ENCODE results near the gene TAS2R31.

Gene TAS2R31

DNA sequence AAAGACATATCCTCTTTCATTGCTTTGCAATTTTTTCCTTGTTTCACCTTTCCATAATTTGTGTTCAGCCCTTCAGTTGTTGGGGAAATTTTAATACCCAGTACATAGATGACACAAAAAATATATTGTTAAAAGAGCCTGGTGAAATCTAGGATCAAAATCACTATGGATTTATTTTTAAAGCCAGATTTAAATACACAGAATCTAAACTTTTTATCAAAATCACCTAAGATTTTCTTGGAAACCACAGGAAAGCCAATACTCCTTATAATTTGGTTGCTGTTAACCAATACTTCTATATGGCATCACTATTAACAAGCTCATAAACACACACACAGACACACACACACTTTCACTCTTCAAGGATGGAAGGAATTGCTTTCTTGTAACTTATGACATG lies 33.0 kb downstream of the TAS2R31 start, which contains the start of gene TAS2R20:
TSS of gene TAS2R20 (minus strand) at position 101 of the 400 bp plus-strand sequence. CDS start 429 bp downstream, outside the sequence.
- no peak for ATAC-seq

DNA sequence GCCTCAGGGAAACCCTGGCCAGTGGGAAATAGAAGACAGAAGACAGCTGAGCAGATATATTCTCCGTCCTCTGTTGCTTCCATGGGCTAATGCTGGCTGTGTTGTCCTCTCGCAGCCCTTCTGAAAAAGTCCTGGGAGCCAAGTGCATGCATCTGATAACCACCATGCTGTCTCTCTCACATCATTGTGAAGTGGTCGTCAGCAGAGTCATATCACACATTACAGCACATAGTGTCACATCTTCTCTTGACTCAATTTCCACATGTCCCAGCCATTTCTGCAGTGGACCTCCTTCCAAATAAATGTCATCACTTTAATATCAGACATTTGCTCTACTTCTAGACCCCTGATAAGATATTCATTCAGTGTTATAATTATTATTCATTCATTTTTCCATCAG lies 36.9 kb downstream of the TAS2R31 start:
- ATAC-seq = no peak

DNA sequence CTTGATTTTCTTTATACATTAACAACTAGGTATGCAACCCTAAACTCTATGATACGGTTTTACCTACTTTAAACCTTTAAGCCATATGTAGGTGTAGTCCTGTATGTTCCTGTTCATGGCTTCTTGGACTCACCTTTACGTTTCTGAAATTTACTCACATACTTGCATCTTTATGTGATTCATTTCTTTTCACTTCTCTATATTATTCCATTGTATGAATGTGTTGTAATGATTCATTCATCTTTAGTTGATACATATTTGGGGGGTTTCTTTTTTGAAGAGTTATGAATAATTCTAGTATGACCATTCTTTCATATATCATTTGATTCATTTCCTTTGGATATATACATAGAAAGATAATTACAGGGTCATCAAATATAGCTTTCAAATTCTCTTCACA lies 42.1 kb downstream of the TAS2R31 start:
- ATAC-seq = peak; percentile 78 to 86

DNA sequence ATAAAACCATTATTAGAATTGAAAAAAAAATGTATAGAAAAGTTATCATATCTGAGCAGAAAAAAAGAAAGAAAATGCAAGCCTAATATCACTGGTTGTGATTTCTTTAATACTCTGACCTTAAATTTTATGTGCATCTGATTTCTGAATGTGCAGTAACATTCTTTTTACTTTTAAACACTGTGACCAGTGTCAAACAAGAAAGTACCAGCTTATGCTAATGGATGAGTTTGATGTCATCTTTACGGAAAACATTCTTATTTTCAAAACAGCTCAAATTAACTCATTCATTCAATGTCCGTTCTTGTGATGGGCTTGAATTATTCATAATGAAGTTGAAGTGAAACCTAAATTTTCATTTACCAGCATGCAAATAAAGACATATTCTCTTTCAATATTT lies 44.4 kb downstream of the TAS2R31 start, which contains the start of gene TAS2R50:
TSS of gene TAS2R50 (minus strand) at position 101 of the 400 bp plus-strand sequence. CDS start at position 49, 52 bp downstream.
- no peak for ATAC-seq

DNA sequence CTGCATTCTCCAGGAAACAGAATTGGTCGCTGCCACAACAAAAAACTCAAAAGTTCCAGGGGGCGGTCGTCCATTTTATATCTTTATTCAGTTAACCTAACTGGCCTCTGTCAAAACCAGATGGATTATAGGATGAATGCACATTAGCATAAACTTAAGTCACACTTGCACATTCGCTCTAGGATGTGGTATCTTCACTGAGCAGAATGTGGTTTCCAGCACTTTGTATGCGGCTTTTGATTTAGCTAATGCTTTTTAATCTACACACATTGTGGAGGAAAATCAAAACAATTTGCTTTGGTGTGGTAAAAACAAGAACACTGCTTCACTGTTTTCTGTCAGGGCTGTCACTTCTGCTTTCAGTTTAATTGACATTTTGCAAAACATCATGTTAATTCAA lies 49.0 kb downstream of the TAS2R31 start:
- peak; percentile 75 to 88 for ATAC-seq

Data from activated CD4-positive, CD25-positive, alpha-beta regulatory T cell treated with anti-CD3 and anti-CD28 coated beads, Interleukin-2, amount 50 U/mL, for 24 hours (primary cell).